D341Med (cell line): ENCODE measurements around the gene MACF1.

ENCODE experiments used
- DNase-seq: peaks from one replicate; pipeline ENCODE4 v3.0.0; 2012; ENCODE audit warnings: low spot score

MACF1 gene

DNA sequence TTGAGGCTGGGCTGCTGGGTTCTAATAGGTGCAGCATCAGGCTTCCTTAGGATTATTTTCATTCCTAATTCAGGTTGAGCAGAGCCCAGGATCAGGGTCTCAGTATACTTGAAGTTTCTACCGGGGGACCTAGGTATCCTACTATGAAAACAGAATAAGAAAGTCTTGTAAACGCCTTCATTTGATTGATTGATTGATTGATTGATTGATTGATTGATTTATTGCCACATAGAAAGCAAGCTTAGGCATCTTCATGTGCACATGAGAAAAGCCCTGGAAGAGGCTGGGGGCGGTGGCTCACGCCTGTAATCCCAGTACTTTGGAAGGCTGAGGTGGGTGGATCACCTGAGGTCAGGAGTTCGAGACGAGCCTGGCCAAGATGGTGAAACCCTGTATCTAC lies 189.6 kb downstream of the MACF1 start:
- no peak for DNase-seq

DNA sequence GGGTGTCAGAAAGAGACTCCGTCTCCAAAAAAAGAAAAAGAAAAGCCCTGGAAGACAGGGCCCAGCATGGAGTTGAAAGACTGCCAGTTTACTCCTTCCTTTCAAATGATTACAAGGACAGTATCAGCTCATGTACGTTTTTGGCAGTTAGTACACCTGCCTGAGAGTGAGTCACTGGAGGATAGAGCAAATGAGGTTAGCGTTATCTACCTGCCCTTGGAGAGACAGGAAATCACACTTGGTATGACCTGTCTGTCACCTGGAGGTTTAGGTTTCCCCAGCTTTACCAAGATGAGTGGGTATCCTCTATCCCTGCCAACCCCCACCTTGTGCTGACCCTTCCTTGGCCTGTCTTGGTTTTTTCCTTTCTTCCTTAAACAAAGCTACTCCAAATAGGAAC lies 190.1 kb downstream of the MACF1 start:
- no peak for DNase-seq

DNA sequence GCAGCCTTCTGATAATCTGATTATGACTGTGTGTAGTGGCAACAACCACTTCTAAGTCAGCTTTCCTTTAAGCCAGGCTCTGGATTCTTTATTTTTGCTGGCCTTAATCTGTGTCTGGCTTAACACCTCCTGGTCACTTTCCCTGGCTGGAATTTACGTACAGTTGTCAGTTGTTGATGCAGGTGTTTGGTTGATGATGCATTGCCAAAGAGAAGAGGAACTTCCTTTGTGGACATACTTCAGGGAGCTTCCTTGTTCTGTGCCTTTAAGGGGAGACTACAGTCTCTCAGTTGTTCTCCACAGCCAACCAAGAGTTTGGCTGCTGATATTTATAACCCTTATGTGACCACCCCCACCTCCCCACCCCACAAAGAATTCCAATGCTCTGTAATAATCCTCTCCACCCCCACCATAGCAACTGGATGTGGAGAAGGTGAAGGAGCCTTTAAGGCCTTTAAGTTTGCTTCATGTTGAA lies 190.9 kb downstream of the MACF1 start:
- no peak for DNase-seq

DNA sequence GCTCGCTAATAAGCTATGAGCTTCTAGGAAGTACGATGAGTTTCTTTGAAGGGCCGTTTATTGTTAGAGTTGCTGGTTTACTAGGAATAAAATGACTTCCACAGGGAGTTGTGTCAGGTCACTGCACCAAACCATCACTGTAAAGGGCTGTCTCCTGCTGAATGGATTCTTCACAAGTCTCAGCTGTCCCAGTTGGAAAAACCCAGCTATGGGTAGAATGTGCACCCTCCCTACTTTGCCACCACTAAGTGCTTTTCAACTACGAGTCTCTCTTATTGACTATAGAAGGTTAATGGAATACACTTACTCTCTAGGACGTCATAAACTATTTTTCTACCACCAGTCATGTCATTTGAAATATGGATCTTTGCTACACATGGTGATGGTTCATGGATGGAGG lies 192.2 kb downstream of the MACF1 start:
- DNase-seq, result no peak

DNA sequence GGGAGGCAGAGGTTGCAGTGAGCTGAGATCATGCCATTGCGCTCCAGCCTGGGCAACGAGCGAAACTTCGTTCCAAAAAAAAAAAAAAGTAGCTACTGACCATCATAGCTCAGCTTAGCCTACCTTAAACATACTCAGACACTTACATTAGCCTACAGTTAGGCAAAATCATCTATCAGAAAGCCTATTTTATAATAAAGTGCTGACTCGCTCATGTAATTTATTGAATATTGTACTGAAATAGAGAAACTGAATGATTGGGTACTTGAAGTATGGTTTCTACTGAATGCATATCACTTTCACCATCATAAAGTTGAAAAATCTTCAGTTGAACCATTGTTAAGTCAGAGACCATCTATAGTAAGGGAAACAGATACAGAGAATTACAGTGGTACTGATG lies 193.0 kb downstream of the MACF1 start:
- no peak for DNase-seq

DNA sequence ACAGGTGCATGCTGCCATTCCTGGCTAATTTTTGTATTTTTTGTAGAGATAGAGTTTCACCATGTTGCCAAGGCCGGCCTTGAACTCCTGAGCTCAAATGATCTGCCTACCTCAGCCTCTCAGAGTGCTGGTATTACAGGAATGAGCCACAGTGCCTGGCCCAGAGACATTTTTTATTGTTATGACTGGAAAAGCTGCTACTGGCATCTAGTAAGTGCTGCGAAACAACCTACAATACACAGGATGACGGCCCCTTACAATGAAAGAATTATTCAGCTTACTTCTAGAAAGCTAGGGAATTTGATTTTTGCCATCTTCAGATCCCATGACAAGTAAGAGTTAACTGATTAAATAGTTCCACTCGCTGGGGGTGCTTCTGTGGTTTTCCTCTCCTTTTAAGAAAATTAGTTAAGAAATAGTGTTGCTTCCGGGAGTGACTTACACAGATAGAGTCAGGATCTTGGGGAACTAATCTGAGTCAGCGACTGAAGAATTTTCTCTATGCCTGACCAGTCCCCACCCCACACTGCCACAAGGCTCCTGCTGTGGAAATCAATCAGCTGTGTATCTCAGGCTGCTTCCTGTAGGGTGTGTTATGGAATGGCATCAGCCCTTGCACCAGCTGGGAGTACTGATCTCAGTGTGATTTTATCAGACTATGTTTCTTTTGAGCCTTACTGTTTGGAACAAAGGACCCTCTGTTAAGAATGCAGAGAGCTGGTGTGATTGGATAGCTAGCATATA lies 194.0 kb downstream of the MACF1 start:
- DNase-seq, result no peak

DNA sequence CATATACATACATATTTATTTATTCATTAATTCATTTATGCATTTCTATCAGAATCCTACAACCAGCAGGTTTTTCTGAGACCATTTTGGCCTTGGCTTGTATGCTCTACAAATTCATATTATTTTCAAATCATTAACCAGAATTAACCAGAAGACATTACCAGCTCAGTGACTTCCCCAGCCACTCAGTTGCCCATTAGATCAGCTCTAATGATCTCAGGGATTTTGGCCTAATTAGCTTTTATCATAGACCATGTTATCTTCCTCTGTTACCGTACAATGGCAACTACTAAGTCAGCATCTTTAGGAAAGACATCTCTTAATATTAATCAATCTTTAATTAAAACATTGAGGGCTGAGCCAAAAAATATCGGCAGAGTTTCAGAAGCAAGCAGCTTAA lies 196.6 kb downstream of the MACF1 start:
- DNase-seq, result no peak

DNA sequence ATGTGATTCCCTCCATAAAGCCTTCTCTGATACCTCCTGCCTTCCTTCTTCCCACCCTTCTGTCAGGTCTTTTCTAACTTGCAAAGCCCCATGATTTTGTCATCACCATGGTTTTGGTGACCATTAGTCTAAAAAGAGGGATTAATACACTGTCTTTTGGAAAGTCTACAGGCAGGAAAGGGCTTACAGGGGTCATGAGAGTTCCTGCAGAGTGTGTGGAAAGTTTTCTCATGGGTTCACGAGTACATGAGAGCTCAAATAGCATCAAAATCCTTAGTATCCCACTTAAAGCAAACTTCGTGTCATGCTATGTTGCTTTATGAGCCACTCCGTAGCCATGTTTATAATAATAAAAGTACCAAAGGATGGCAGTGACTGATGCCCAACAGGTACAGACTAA lies 200.4 kb downstream of the MACF1 start:
- no peak for DNase-seq

DNA sequence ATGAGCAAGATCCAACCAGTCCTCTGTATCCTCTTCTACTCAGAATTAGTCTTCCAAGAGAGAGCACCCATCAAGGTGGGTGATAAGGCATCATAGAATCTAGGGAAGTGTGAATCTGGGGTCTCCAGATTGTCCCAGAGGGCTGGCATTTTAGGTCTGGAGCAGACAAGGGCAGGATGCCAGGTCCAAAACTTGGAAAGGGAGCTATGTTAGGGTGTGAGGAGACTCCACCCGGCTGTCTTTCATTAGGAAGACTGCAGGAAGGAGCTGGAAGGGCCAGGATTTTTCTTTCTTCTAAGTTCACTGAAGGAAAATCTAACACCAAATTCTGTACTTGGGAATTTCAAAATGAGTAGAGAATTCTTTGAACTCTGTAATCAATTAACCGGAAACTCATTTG lies 200.9 kb downstream of the MACF1 start:
- DNase-seq, result no peak

DNA sequence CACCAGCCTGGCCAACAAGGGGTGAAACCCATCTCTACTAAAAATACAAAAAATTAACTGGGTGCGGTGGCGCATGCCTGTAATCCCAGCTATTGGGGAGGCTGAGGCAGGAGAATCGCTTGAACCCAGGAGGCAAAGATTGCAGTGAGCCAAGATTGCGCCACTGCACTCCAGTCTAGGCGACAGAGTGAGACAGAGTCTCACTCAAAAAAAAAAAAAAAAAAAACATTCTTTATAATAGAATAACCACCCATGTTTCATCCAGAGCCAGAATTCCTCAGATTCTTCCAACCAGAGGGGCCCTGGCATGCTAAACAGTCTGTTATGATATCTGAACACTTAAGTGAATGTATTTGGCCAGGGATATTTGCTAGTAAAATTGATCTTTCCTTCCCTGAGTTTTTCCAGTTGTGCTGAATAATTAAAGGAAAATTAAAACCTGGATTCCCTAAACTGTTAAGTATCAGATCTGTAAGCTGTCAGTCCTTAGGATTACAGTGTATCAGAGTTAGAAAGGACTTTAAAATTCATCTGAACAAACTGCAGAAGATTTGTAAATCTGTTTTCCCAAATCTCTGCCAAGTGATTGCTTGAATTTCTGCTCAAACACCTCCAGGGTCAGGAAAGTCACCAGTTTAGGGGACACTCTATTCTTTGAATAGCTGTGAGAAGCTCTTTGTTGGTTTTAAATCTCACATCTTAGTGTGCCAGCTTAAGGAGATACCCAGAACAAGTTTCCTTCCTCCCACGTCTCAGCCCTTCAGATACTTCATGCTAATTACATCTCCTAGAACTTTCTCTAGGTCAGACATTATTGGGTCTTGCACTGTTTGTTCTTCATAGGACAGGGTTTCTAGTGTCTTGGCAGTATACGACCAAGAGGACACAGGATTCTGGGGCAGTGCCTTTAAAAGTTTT lies 202.3 kb downstream of the MACF1 start:
- no peak for DNase-seq

DNA sequence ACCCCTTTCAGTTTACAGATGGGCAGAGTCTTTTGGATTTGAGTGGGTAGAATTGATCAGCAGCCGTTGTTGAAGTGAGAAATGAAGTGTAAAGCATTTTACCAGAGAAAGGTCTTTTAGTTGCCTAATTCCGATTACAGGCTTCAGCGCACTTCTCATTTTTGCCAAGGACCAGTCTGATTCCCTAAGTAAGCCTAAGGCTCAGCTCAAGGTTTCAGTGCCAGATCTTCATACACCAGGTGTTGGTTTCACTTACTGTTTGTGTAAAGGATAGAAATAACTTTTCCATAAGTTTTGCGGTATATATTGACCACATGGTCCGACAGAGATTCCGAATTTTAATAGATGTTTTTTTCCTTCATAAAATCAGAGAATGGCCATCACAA lies 203.0 kb downstream of the MACF1 start:
- no peak for DNase-seq

DNA sequence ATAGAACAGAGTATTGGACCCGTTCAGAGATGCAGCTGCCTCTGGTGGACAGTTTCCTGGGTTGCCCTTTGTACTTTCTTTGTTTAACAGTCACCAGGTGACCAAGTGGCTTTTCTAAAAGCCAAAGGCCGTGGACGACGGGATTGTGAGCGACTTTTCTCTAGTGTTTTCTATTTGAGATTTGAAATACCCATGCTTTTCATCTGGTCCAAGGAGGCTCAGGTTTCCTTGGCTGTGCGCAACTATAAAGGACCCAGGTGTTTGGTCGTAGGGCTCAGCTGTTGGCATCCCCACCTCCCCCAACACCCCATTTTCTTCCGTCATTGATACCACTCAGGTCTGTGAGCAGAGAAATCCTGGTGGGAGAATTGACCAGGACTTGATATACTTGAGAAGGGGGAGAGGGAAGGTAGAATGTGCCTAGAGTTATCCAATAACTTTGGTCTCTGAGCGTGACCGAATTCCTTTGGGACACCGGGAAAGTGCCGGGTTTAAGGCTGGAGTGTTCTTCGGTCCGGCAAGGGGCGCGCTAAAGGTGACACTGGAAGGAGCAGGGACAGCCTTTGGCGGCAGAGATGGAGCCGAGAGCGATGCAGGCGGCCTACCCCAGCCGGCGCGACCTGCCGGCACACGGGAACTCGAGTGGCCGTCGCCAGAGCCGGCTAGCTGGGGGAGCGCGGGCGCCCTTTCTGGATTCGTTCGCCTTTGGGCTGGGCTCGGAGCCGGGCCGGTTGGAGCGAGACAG lies 203.6 kb downstream of the MACF1 start:
- no peak for DNase-seq

DNA sequence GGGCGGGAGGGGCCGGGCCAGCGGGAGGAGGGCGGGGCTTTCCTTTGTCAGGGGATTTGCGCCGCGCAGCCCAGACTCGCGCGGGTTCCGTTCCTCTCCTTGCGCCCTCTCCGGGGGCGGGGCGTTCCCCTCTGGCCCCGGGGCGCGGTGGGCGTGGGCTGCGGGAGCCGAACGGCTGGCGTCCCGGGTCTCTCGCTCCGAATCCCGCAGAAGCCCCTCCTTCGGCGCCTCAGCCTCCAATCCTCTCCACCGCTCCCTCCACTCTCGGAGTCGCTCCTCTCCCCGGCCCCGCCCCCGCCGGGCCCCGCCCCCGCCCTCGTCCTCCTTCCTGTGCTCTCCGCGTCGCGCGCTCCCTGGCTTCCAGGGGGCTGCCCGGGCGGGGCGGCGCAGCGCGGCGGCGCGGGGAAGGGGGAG lies 204.2 kb downstream of the MACF1 start:
- peak; percentile 96 for DNase-seq

DNA sequence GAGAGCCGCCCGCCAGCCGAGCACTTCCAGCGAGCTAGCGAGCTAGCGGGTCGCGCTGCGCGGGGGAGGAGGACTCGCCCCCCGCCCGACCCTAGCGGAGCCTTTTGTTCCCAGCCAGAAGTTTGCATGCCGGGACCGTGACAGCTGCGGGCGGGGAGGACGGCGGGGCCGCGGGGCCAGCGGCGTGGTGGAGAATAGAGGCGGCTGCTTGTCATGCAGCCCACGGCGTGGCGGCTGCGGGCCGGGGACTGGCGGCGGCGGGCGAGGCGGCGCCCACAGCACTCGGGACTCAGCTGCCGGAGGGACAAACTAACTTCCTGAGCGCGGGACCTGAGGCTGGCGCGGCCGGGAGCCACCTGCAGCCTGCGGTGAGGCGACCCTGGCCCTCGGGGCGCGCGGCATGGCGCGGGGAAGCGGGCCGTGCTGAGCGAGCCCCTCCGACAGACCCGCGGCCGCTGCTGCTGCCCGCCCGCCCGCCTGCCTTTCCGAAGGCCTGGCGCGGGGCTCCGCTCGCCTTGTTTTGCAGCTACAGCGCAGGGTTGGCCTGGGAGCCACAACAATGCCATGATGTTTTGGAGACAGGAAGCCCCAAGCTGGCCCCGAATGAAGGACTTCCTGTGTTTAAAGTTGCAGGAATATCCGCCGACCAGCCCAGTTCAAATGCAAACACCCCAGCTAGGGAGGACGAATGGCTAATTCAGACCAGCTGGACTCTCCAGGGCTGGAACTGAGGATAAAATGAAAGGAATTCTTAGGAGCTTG lies 204.7 kb downstream of the MACF1 start:
- no peak for DNase-seq

DNA sequence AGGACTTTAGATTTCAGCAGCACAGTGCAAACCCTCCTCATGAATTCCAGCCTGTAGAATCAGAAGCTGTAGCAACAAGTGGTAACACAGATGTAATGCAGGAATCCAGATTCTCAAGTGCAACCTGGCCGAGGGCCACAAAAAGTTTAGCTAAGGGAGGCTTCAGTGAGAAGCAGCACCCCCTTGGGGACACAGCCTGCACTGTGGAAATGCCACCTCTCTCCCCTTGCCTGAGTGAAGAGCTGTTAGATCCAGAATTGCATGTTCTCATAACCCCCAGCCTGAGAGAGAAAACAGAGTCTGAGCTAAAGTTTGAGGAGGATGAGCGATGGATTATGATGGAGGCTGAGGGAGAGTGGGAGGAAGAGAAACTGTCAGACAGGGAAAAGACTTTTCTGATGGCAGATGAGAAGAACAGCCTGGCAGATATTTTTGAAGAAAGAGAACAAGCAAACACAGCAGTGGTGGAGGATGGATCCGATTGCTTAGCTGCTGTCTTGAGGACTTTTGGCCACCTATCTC lies 206.5 kb downstream of the MACF1 start:
- peak; percentile 45 for DNase-seq

DNA sequence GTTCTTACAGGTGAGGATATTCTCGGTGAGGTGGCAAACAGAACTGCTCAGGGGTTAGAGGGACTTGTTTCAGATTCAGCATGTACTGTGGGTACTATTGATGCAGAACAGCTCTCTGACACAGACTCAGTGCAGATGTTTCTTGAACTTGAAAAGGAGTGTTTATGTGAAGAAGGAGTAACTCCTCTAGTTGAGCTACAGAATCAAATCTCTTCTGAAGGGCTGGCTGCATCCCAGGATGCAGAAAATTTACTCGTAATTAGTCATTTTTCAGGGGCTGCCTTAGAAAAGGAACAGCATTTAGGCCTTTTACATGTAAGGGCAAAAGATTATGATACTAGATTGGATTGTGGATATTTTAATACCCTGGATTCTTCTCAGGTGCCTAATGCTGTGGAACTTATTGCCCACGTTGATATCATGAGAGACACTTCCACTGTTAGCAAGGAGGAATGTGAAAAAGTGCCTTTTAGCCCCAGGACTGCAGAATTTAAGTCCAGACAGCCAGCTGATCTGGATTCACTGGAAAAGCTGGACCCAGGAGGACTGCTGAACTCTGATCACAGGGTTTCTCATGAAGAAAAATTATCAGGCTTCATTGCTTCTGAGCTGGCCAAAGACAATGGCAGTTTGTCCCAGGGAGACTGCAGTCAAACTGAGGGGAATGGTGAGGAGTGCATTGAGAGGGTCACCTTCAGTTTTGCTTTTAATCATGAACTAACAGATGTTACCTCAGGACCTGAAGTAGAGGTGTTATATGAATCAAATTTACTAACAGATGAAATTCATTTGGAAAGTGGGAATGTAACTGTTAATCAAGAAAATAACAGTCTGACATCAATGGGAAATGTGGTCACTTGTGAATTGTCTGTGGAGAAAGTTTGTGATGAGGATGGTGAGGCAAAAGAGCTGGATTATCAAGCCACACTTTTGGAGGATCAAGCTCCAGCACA lies 207.3 kb downstream of the MACF1 start:
- DNase-seq, result no peak

DNA sequence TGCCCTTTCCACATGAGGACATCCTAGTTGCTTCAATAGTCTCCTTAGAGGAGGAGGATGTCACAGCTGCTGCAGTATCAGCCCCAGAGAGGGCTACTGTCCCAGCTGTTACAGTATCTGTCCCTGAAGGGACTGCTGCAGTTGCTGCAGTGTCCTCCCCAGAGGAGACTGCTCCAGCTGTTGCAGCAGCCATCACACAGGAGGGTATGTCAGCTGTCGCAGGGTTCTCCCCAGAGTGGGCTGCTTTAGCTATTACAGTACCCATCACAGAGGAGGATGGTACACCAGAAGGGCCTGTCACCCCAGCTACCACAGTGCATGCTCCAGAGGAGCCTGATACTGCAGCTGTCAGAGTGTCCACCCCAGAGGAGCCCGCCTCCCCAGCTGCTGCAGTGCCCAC lies 208.4 kb downstream of the MACF1 start:
- DNase-seq, result no peak

DNA sequence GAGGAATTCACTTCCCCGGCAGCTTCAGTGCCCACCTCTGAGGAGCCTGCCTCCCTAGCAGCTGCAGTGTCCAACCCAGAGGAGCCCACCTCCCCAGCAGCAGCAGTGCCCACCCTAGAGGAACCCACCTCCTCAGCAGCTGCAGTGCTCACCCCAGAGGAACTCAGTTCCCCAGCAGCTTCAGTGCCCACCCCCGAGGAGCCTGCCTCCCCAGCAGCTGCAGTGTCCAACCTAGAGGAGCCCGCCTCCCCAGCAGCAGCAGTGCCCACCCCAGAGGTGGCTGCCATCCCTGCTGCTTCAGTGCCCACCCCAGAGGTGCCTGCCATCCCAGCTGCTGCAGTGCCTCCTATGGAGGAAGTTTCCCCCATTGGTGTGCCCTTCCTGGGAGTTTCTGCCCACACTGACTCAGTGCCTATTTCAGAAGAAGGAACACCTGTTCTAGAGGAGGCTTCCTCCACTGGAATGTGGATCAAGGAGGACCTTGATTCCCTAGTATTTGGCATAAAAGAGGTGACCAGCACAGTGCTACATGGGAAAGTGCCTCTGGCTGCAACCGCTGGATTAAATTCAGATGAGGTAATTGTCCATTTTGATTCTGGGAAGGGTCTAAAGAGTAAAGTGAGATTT lies 209.5 kb downstream of the MACF1 start:
- DNase-seq, result no peak

DNA sequence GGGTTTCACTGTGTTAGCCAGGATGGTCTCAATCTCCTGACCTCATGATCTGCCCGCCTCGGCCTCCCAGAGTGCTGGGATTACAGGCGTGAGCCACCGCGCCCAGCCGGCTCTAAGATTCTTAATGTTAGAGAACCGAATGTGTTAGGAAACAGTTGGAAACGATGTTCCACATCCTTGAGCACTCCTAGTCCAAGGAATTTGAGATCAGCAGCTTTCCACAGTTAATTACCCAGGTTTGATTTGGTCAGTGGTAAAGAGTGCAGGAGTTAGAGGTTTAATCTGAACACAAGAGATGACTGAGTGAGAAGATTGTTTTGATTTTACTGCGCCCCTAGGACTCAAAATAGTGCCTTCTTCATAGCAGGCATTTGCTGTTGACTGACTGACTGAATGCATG lies 211.1 kb downstream of the MACF1 start:
- DNase-seq, result no peak

DNA sequence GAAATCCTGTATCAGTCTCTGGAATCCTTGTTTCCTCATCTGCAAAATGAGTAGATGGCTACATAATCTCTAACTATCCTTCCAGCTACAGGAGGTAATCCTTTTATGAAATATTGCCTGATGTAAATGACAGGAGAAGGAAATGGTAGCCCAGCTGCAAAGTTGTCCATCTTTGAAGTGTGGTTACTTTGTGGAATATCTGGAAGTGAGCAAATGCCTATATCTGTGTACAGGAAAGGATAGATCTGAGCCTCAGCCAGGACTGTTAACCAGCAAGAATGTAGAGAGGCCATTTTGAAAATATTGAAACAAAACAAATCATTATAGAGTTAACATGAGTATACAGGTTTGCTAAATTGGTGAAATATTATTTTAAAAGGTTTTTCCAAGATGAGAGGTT lies 212.1 kb downstream of the MACF1 start:
- no peak for DNase-seq
